Cardiac muscle cell (in vitro differentiated cells and primary cell): ENCODE data around the gene MED16. TPM values are rescaled to one million over a fixed set of nuclear protein-coding genes. Genes with fewer than 3 reads are reported as not detected.

Source experiments
- DNase-seq, 2 donors: peaks; one replicate each; pipeline versions ENCODE4 v3.0.0 to v3.0.0-alpha.2; 2010 to 2017; ENCODE audit warnings: low read depth in 1 of 2, low spot score in 1 of 2
- H3K27ac ChIP-seq: fragments of 200-600 bp; sonication (generic); 2 replicates; pipeline ENCODE4 v1.5.1; 2016
- H3K27me3 ChIP-seq: fragments of 200-600 bp; sonication (generic); 2 replicates; pipeline ENCODE4 v1.6.0; 2016; ENCODE audit warnings: control low read depth
- H3K36me3 ChIP-seq: fragments of 200-600 bp; sonication (generic); 2 replicates; pipeline ENCODE4 v1.5.1; 2016; ENCODE audit warnings: control low read depth
- H3K4me1 ChIP-seq: fragments of 200-600 bp; sonication (generic); 2 replicates; pipeline ENCODE4 v1.8.1; 2017; ENCODE audit warnings: low read depth, mild to moderate bottlenecking, mixed run types
- H3K4me3 ChIP-seq: fragments of 200-600 bp; sonication (generic); 2 replicates; pipeline ENCODE4 v1.5.1; 2016; ENCODE audit warnings: mild to moderate bottlenecking
- H3K9me3 ChIP-seq: fragments of 200-600 bp; sonication (generic); 2 replicates; pipeline ENCODE4 v1.5.1; 2017; ENCODE audit warnings: low read depth, mild to moderate bottlenecking, control low read depth
- polyA plus RNA-seq: library from polyadenylated mRNA; unstranded; fragments of >200 nt; fragmentation: Nextera tagmentation; extraction: Ambion mirVana; gene quantifications from 2 replicates; pipeline ENCODE4 v1.2.1, GENCODE V29; 2016
- total RNA-seq: library from RNA; depleted of rRNA; stranded (reverse); fragments of >200 nt; gene quantifications from 2 replicates; pipeline ENCODE4 v1.2.3, GENCODE V29; 2016
- TF ChIP-seq, protein P1 (sequence below): IDR thresholded peaks from 2 replicates; pipeline ENCODE4 v1.5.1; 2012; ENCODE audit warnings: low read depth, mild to moderate bottlenecking, low read length

MED16 gene
- total and polyA plus RNA-seq, 2 experiments from 2014 or later, result 67.2 to 104 TPM

DNA sequence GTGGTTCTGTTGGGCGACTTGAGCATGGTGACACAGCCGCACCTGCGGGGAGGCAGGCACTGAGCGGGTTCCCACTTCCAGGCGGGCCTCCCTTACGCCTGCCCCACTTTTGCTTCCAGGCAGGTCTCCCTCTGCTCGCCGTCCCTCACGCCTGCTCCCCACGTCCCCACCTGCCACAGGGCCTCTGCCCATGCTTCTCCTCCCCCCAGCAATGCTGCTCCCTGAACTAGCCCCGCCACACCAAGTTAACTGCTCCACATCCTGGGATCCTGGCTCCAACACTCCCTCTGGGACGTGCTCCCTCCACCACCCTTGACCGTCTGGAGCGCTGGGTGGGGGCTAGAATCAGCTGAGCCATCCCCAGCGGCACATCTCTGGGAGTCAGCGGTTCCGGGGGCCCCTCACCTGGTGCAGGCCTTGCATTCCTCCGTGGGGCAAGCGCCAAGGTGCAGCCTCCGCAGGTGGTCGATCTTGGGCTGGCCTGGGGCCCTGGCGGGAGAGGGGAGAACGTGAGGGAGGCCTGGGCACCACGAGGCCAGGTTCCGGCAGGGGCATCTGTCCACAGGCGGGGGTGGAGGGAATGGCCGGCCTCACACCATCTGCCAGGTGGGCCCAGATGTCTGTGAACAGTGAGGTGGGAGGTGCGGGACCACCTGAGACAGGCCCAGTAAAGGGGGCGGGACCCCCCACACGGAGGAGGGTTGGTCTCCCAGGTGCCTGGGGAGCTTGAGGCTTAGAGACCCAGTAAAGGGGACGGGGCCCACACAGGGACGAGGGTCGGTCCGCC is 24.3 kb downstream of the MED16 start:
- H3K4me3 ChIP-seq, result no peak overlapping the region
- H3K9me3 ChIP-seq, result no peaks in the 10 kb centered on the region
- H3K36me3 ChIP-seq, result peaks cover 10% of the 10 kb centered on the region
- no peak overlapping the region for H3K27ac ChIP-seq
- H3K27me3 ChIP-seq, result no peaks in the 10 kb centered on the region
- TF ChIP-seq, protein P1, sequence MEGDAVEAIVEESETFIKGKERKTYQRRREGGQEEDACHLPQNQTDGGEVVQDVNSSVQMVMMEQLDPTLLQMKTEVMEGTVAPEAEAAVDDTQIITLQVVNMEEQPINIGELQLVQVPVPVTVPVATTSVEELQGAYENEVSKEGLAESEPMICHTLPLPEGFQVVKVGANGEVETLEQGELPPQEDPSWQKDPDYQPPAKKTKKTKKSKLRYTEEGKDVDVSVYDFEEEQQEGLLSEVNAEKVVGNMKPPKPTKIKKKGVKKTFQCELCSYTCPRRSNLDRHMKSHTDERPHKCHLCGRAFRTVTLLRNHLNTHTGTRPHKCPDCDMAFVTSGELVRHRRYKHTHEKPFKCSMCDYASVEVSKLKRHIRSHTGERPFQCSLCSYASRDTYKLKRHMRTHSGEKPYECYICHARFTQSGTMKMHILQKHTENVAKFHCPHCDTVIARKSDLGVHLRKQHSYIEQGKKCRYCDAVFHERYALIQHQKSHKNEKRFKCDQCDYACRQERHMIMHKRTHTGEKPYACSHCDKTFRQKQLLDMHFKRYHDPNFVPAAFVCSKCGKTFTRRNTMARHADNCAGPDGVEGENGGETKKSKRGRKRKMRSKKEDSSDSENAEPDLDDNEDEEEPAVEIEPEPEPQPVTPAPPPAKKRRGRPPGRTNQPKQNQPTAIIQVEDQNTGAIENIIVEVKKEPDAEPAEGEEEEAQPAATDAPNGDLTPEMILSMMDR, result no peak
- H3K4me1 ChIP-seq, result no peaks in the 10 kb centered on the region
- DNase-seq, result no peak

DNA sequence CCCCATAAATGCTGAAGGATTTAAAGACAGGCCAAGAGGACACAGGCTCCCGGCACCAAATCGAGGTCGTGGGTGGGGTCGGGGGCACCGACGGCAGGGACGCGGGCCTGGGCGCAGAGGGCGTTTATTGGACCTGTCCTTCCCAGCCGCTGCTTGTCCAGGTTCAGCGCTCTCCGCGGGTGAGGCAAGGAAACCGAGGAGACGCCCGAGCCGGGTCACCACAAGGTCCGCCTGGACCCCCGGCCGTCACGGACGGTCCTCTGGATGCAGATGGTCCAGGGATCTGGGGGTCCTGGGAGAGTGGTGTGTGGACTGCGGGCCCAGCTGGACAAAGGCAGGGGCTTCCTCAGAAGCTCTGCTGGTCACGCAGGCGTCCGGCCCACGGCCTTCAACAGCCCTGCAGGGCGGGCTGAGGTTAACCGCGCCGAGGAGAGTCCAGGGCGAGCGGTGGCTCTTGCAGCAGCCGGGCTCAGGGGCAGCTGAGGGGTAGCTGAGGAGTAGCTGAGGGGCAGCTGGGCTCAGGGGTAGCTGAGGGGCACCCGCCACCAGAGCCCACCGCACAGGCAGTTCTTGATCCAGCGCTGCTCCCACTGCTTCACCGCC is 25.0 kb downstream of the MED16 start:
- no peak for DNase-seq

DNA sequence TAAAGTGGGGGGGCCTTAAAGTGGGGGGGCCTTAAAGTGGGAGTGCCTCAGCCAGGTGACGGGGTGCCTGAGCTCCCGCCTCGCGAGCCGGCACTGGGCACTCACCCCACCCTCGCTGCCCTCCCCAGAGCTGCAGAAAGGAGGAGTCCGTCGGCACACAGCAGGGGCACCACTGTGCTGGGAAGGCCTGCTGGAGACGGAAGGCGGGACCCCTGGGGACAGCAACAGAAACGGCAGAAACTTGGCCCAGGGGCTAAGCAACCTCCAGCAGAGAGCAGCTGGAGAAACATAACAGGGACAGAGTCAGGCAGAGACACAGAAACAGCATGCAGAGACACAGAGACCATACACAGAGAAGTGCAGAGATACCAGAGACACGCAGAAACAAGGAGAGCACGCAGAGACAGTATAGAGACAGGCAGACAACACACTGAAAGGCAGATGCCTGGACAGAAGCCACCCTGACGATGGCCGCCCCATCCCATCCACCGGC is 25.6 kb downstream of the MED16 start:
- TF ChIP-seq, protein P1, result no peak
- DNase-seq, result no peak
- Histone ChIP-seq H3K27ac (no peak overlapping the region), H3K4me1 (no peaks in the 10 kb centered on the region), H3K9me3 (no peaks in the 10 kb centered on the region), H3K36me3 (peaks cover 10% of the 10 kb centered on the region), H3K27me3 (no peaks in the 10 kb centered on the region), H3K4me3 (no peak overlapping the region)

More for the DNA sequence above, 25.0 kb downstream of the MED16 start:
- TF ChIP-seq, protein P1, result no peak
- H3K36me3 ChIP-seq, result peaks cover 10% of the 10 kb centered on the region
- H3K4me3 ChIP-seq, result no peak overlapping the region
- H3K9me3 ChIP-seq, result no peaks in the 10 kb centered on the region
- H3K27ac ChIP-seq, result no peak overlapping the region
- no peaks in the 10 kb centered on the region for H3K4me1 ChIP-seq
- no peaks in the 10 kb centered on the region for H3K27me3 ChIP-seq

DNA sequence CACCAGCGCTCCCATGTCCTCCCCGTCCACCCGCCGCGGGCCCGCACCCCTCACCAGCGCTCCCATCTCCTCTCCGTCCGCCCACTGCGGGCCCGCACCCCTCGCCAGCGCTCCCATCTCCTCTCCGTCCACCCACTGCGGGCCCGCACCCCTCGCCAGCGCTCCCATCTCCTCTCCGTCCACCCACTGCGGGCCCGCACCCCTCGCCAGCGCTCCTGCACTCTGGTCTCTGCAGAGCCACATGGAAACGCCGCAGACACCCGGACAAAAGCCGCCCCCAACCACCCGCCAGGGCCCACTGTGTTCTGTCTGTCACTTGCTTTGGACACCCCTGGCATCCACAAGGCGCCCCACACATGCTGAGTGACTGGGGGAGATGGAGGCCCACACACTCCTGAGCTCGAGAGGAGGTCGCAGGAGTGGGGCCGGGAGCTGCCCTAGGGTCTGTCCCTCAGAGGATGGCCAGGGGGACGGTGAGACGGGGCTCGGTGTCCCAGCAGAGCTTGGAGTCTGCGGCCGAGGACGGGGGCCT is 26.2 kb downstream of the MED16 start:
- peaks cover 10% of the 10 kb centered on the region for H3K36me3 ChIP-seq
- no peak overlapping the region for H3K4me3 ChIP-seq
- TF ChIP-seq, protein P1, result no peak
- no peaks in the 10 kb centered on the region for H3K9me3 ChIP-seq
- H3K27me3 ChIP-seq, result peaks cover 2% of the 10 kb centered on the region
- no peak for DNase-seq
- H3K4me1 ChIP-seq, result no peaks in the 10 kb centered on the region
- no peak overlapping the region for H3K27ac ChIP-seq

DNA sequence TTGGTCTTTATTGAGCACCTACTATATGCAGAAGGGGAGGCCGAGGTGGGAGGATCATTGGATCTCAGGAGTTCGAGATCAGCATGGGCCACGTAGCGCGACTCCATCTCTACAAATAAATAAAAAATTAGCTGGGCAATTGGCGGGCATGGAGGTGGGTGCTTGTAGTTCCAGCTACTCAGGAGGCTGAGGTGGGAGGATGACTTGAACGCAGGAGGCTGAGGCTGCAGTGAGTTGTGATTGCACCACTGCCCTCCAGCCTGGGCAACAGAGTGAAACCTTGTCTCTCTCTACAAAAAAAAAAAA is 29.7 kb downstream of the MED16 start:
- TF ChIP-seq, protein P1, result no peak
- Histone ChIP-seq H3K9me3 (no peaks in the 10 kb centered on the region), H3K27ac (no peak overlapping the region), H3K4me1 (no peaks in the 10 kb centered on the region), H3K27me3 (peaks cover 32% of the 10 kb centered on the region), H3K36me3 (peaks cover 7% of the 10 kb centered on the region), H3K4me3 (no peak overlapping the region)
- DNase-seq, result no peak
